ENCODE measurements around the gene LTBP2. TPM values are rescaled to one million over a fixed set of nuclear protein-coding genes. Genes with fewer than 3 reads are reported as not detected.

Gene LTBP2
- total RNA-seq, 1 donor from 2014 or later = 2.9 TPM

DNA sequence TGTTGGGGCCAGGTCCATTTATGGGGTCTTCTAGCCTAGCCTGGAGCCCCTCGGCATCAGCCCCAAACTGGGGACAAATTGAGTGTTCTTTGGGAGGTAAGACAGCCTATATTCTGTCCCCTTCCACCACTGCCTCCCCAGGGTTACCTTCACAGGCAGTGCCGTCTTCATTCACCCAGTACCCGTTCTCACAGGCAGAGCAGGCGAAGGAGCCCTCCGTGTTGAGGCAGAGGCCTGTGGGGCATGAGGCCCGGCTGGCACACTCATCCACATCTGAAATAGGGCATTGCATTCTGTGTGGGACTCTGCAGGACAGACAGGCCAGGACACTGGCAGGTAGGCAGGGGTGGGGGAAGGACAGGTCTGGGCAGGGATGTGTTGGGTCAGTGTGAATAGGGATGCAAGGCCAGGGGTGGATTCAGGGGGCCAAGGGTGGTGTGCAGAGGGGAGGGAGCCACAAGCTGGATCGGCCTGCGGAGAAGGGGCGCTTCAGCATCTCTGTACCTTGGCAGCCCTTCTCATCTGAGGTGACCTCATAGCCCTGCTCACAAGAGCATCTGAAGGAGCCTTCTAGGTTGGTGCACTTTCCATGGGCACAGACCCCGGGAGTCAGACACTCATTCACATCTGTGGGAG, 102.3 kb downstream of the LTBP2 start:
- Mint-ChIP-seq H3K36me3 (no peaks in the 10 kb centered on the region), H3K27me3 (ENCODE audit: low read depth) (peaks cover 31% of the 10 kb centered on the region), H3K27ac (no peak overlapping the region), H3K4me1 (no peaks in the 10 kb centered on the region), H3K9me3 (no peaks in the 10 kb centered on the region), H3K4me3 (no peak overlapping the region)
- no peak for DNase-seq (ENCODE audit: low spot score in 2 of 2, unreplicated experiment in 2 of 2)
- TF ChIP-seq, protein P1, sequence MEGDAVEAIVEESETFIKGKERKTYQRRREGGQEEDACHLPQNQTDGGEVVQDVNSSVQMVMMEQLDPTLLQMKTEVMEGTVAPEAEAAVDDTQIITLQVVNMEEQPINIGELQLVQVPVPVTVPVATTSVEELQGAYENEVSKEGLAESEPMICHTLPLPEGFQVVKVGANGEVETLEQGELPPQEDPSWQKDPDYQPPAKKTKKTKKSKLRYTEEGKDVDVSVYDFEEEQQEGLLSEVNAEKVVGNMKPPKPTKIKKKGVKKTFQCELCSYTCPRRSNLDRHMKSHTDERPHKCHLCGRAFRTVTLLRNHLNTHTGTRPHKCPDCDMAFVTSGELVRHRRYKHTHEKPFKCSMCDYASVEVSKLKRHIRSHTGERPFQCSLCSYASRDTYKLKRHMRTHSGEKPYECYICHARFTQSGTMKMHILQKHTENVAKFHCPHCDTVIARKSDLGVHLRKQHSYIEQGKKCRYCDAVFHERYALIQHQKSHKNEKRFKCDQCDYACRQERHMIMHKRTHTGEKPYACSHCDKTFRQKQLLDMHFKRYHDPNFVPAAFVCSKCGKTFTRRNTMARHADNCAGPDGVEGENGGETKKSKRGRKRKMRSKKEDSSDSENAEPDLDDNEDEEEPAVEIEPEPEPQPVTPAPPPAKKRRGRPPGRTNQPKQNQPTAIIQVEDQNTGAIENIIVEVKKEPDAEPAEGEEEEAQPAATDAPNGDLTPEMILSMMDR (IDR thresholded peaks at IDR 0.05; ENCODE audit: unreplicated experiment) = no peak

DNA sequence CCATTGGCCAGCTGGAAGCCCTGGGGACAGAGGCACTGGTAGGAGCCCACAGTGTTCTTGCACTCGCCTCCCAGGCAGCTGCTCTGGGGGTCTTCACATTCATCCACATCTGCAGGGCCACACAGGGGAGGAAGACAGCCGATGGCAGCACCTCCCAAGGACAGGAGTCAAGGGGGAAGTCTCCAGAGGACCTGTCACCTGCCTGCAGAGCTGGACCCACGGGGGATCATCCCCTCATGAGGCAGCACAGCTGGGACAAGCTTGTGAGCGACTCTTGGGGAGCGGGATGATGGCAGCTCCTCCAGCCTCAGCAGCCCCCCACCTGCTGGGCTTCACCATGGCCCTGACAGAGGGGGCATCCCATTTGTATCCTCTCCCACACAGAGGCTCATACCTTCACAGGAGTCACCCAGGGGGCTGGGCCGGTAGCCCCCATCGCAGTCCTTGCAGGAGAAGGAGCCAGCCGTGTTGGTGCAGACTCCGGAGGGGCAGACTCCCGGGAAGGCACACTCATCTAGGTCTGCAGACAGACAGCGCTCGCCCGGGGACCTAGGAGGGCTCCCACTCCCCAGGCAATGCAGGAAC, 103.1 kb downstream of the LTBP2 start:
- Mint-ChIP-seq H3K27me3 (ENCODE audit: low read depth) (peaks cover 31% of the 10 kb centered on the region), H3K27ac (no peak overlapping the region), H3K4me1 (no peaks in the 10 kb centered on the region), H3K36me3 (no peaks in the 10 kb centered on the region), H3K4me3 (no peak overlapping the region), H3K9me3 (no peaks in the 10 kb centered on the region)
- DNase-seq (ENCODE audit: low spot score in 2 of 2, unreplicated experiment in 2 of 2) = no peak
- TF ChIP-seq, protein P1 (IDR thresholded peaks at IDR 0.05; ENCODE audit: unreplicated experiment) = no peak

- no peak for DNase-seq (ENCODE audit: low spot score in 2 of 2, unreplicated experiment in 2 of 2)
- peaks cover 31% of the 10 kb centered on the region for H3K27me3 Mint-ChIP-seq (ENCODE audit: low read depth)
- no peaks in the 10 kb centered on the region for H3K36me3 Mint-ChIP-seq
- TF ChIP-seq, protein P1 (IDR thresholded peaks at IDR 0.05; ENCODE audit: unreplicated experiment) = no peak
- H3K4me1 Mint-ChIP-seq = no peaks in the 10 kb centered on the region
- no peaks in the 10 kb centered on the region for H3K9me3 Mint-ChIP-seq
- no peak overlapping the region for H3K4me3 Mint-ChIP-seq
- H3K27ac Mint-ChIP-seq = no peak overlapping the region
Measured at GRCh38 chr14:74508292-74508731, 103.7 kb downstream of the LTBP2 start.

GRCh38 chr14:74507840-74508239, 104.2 kb downstream of the LTBP2 start:
- no peak overlapping the region for H3K4me3 Mint-ChIP-seq
- TF ChIP-seq, protein P1 (IDR thresholded peaks at IDR 0.05; ENCODE audit: unreplicated experiment) = no peak
- peaks cover 31% of the 10 kb centered on the region for H3K27me3 Mint-ChIP-seq (ENCODE audit: low read depth)
- no peaks in the 10 kb centered on the region for H3K4me1 Mint-ChIP-seq
- H3K9me3 Mint-ChIP-seq = no peaks in the 10 kb centered on the region
- no peaks in the 10 kb centered on the region for H3K36me3 Mint-ChIP-seq
- no peak for DNase-seq (ENCODE audit: low spot score in 2 of 2, unreplicated experiment in 2 of 2)
- no peak overlapping the region for H3K27ac Mint-ChIP-seq

DNA sequence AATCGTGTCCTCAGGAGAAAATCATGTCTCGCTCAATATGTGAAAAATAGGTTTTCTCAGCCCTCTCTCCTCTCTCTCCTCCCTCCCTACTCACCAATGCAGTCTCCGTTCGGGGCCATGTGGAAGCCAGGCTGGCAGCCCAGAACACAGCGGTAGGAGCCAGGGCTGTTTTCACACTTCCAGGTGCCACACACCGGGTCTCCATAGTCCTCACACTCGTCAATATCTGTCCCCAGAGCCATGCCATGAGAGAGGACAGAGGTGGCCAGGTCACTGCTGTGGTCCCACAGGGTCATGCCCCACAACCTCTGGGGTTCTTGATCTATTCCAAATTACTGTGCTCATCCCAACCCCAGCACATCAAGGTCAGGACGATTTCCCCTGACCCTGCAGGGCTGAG, 105.0 kb downstream of the LTBP2 start:
- DNase-seq (ENCODE audit: low spot score in 2 of 2, unreplicated experiment in 2 of 2) = no peak
- no peak overlapping the region for H3K4me3 Mint-ChIP-seq
- no peaks in the 10 kb centered on the region for H3K36me3 Mint-ChIP-seq
- peaks cover 31% of the 10 kb centered on the region for H3K27me3 Mint-ChIP-seq (ENCODE audit: low read depth)
- no peaks in the 10 kb centered on the region for H3K9me3 Mint-ChIP-seq
- TF ChIP-seq, protein P1 (IDR thresholded peaks at IDR 0.05; ENCODE audit: unreplicated experiment) = no peak
- no peak overlapping the region for H3K27ac Mint-ChIP-seq
- H3K4me1 Mint-ChIP-seq = no peaks in the 10 kb centered on the region

Data from mesothelial cell of epicardium (in vitro differentiated cells).